GM19452 (cell line): Measurements from ENCODE around the gene NXF3.
"Not testable (repeated sequence)": the region's sequence is repeated elsewhere in the genome, so short reads cannot be mapped to it uniquely, and the experiment has no call there.

Experiments
- ATAC-seq: cut with Tn5 transposase; IDR thresholded peaks from one replicate; pipeline ENCODE4 v1.9.1; 2021; ENCODE audit not compliant: unreplicated experiment

NXF3 gene

GRCh38 chrX:103092942-103093341, at the start of gene NXF3:
Gene NXF3 (minus strand): TSS chrX:103093143. CDS start chrX:103093023, 120 bp downstream.
- no peak for ATAC-seq

GRCh38 chrX:103136528-103136927, 43.6 kb upstream of the NXF3 start:
- not testable (repeated sequence) for ATAC-seq

GRCh38 chrX:103124284-103124683, 31.3 kb upstream of the NXF3 start:
- no peak for ATAC-seq

- ATAC-seq, result no peak
Observed at GRCh38 chrX:103120748-103121147, 27.8 kb upstream of the NXF3 start.

- ATAC-seq, result not testable (repeated sequence)
Observed at GRCh38 chrX:103116970-103117369, 24.0 kb upstream of the NXF3 start.

- not testable (repeated sequence) for ATAC-seq
Observed at GRCh38 chrX:103109497-103109896, 16.6 kb upstream of the NXF3 start.

- ATAC-seq, result no peak
Observed at GRCh38 chrX:103107836-103108235, 14.9 kb upstream of the NXF3 start.

- ATAC-seq, result not testable (repeated sequence)
Observed at GRCh38 chrX:103107227-103107737, 14.3 kb upstream of the NXF3 start.

- ATAC-seq, result not testable (repeated sequence)
Observed at GRCh38 chrX:103104370-103104769, 11.4 kb upstream of the NXF3 start.

- ATAC-seq, result not testable (repeated sequence)
Observed at GRCh38 chrX:103103866-103104265, 10.9 kb upstream of the NXF3 start.

- ATAC-seq, result no peak
Observed at GRCh38 chrX:103101299-103102042, 8.5 kb upstream of the NXF3 start.

GRCh38 chrX:103100484-103100883, 7.5 kb upstream of the NXF3 start:
- no peak for ATAC-seq

- ATAC-seq, result no peak
Observed at GRCh38 chrX:103099691-103100090, 6.7 kb upstream of the NXF3 start.

- no peak for ATAC-seq
Observed at GRCh38 chrX:103098488-103098887, 5.5 kb upstream of the NXF3 start.

- no peak for ATAC-seq
Observed at GRCh38 chrX:103081051-103081450, 11.9 kb downstream of the NXF3 start.

- no peak for ATAC-seq
Observed at GRCh38 chrX:103073467-103073866, 19.5 kb downstream of the NXF3 start.

- ATAC-seq, result no peak
Observed at GRCh38 chrX:103066606-103067005, 26.3 kb downstream of the NXF3 start.

- ATAC-seq, result no peak
Observed at GRCh38 chrX:103063918-103064434, 29.0 kb downstream of the NXF3 start, which contains the start of gene BEX1. Gene BEX1 (minus strand): TSS chrX:103064171. CDS start chrX:103063274, 897 bp downstream.

- ATAC-seq, result no peak
Observed at GRCh38 chrX:103063191-103063845, 29.6 kb downstream of the NXF3 start.

- no peak for ATAC-seq
Observed at GRCh38 chrX:103061486-103061885, 31.5 kb downstream of the NXF3 start.

- no peak for ATAC-seq
Observed at GRCh38 chrX:103056902-103057301, 36.0 kb downstream of the NXF3 start.

GRCh38 chrX:103052625-103053024, 40.3 kb downstream of the NXF3 start:
- no peak for ATAC-seq
